Measurements from ENCODE around the gene SDK1. TPM values are rescaled to one million over a fixed set of nuclear protein-coding genes. Genes with fewer than 3 reads are reported as not detected.

SDK1 gene
- total RNA-seq, 1 donor from 2014 or later, result 10.4 TPM

- no peak for ATAC-seq
- TF ChIP-seq CTCF (IDR thresholded peaks at IDR 0.05), result no peak
These were observed 35.7 kb upstream of the SDK1 start for GRCh38 chr7:3265388-3265787.

DNA sequence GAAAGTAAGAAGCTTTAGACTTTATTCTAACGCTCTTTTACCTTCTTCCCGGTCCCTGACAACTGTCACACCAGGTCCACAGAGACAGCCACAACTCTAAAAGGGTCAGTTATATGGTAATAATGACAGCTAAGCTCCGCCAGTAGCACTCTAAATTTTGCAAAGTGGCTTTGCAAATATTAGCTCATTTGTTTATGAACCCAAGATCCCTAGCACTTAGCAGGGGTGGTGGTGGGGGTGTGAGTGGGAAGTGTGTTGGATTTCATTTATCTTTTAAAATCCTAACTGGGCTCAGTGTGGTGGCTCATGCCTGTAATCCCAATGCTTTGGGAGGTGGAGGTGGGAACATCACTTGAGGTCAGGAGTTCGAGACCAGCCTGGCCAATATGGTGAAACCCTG is 34.8 kb upstream of the SDK1 start:
- intact Hi-C loops (cut with DNase I), result no loop called here
- no peak for TF ChIP-seq CTCF (IDR thresholded peaks at IDR 0.05)
- no peak for DNase-seq
- H3K27ac ChIP-seq, result no peak overlapping the region
- no peaks in the 10 kb centered on the region for H3K36me3 ChIP-seq
- no peaks in the 10 kb centered on the region for H3K4me1 ChIP-seq
- ATAC-seq, result no peak
- H3K9me3 ChIP-seq, result no peaks in the 10 kb centered on the region
- H3K4me3 ChIP-seq, result no peak overlapping the region
- H3K27me3 ChIP-seq, result no peaks in the 10 kb centered on the region

More at GRCh38 chr7:3265388-3265787, 35.7 kb upstream of the SDK1 start:
- Histone ChIP-seq H3K4me1 (no peaks in the 10 kb centered on the region), H3K4me3 (no peak overlapping the region), H3K27ac (no peak overlapping the region), H3K9me3 (no peaks in the 10 kb centered on the region), H3K27me3 (no peaks in the 10 kb centered on the region), H3K36me3 (no peaks in the 10 kb centered on the region)
- intact Hi-C loops (cut with DNase I), result no loop called here
- DNase-seq, result no peak

DNA sequence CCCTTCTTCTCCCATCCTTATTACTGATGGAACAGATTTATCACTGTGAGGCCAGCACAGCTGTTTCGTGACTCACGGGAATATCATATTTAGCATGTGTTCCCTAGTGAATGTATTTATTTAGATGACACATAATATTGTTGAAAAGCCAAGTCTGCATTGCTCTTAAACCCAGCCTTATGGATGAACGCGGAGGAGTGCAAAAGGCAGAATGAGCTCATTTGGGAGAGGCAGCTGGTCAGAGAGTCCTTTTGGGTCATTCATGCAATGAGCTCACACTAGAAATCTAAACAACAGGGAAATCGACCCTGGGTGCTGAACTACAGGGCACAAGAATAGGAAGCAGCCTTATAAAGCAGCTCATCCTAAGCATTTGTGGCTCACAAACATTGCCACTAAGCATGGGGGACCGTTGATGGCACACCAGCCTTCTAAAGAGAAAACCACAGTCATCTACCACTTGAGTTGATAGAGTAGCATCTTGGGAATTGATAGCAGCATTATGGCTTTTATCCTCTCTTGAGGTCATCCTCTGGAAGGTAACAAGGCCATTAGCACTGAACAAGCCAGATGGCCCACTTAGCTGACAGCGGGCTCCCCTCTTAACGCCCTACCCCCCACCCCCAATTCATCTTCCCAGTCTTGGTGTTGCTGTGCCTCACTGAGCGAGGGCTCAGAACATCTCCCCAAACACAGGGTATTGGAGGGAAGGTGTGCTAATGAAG is 32.9 kb upstream of the SDK1 start:
- no peak for DNase-seq

DNA sequence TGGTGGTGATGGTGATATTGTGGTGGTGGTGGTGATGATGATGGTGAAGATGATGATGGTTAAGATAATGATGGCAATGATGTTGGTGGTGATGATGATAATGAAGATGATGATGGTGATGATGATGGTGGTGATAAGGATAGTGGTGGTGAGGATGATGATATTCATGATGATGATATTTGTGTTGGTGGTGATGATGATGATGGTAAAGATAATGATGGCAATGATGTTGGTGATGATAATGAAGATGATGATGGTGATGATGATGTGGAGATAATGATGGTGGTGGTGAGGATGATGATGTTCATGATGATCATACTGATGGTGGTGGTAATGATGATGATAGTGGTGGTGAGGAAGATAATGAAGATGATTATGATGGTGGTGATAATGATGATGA is 30.7 kb upstream of the SDK1 start:
- Histone ChIP-seq H3K27ac (no peak overlapping the region), H3K4me3 (no peak overlapping the region), H3K27me3 (no peaks in the 10 kb centered on the region), H3K36me3 (no peaks in the 10 kb centered on the region), H3K4me1 (no peaks in the 10 kb centered on the region), H3K9me3 (no peaks in the 10 kb centered on the region)
- DNase-seq, result no peak
- TF ChIP-seq CTCF (IDR thresholded peaks at IDR 0.05), result no peak
- no peak for ATAC-seq
- intact Hi-C loops (cut with DNase I), result no loop called here

More for the DNA sequence above, 32.9 kb upstream of the SDK1 start:
- Histone ChIP-seq H3K36me3 (no peaks in the 10 kb centered on the region), H3K4me3 (no peak overlapping the region), H3K27me3 (no peaks in the 10 kb centered on the region), H3K4me1 (no peaks in the 10 kb centered on the region), H3K27ac (no peak overlapping the region), H3K9me3 (no peaks in the 10 kb centered on the region)
- intact Hi-C loops (cut with DNase I), result no loop called here
- no peak for TF ChIP-seq CTCF (IDR thresholded peaks at IDR 0.05)
- ATAC-seq, result no peak

DNA sequence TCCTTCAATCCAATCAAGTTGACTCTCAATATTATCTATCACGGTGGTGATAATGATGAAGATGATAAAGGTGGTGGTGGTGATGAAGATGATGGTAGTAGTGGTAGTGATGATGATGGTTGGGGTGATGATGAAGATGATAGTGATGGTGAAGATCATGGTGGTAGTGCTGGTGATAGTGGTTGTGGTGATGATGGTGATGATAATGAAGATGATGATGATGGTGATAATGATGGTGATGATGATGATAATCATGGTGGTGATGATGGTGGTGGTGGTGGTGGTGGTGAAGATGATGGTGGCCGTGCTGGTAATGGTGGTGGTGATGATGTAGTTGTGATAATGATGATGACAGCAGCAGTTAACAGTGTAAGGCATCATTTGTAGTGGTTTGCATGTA is 29.8 kb upstream of the SDK1 start:
- Histone ChIP-seq H3K4me3 (no peak overlapping the region), H3K9me3 (no peaks in the 10 kb centered on the region), H3K4me1 (no peaks in the 10 kb centered on the region), H3K27me3 (no peaks in the 10 kb centered on the region), H3K27ac (no peak overlapping the region), H3K36me3 (no peaks in the 10 kb centered on the region)
- no peak for DNase-seq
- no peak for TF ChIP-seq CTCF (IDR thresholded peaks at IDR 0.05)
- intact Hi-C loops (cut with DNase I), result no loop called here
- ATAC-seq, result no peak

All from upper lobe of right lung (tissue), 1 donor.